GM12873 (cell line): ENCODE results near the gene OTOG.

Experiments
- CTCF ChIP-seq: IDR thresholded peaks from 2 replicates; pipeline ENCODE4 v1.5.1; 2012; ENCODE audit warnings: low read depth, mild to moderate bottlenecking, moderate library complexity, low read length, control low read depth; ENCODE audit not compliant: insufficient read depth; ENCODE audit errors: missing control alignments

OTOG gene

GRCh38 chr11:17556999-17557398 is 9.9 kb downstream of the OTOG start:
- no peak for TF ChIP-seq CTCF

- TF ChIP-seq CTCF = no peak
These were observed 11.1 kb downstream of the OTOG start for GRCh38 chr11:17558025-17558780.

GRCh38 chr11:17558916-17559315 is 11.9 kb downstream of the OTOG start:
- TF ChIP-seq CTCF = no peak

GRCh38 chr11:17559341-17560087 is 12.5 kb downstream of the OTOG start:
- TF ChIP-seq CTCF = no peak

GRCh38 chr11:17560281-17561110 is 13.4 kb downstream of the OTOG start:
- TF ChIP-seq CTCF = no peak

GRCh38 chr11:17561111-17561415 is 14.0 kb downstream of the OTOG start:
- no peak for TF ChIP-seq CTCF

GRCh38 chr11:17561526-17561925 is 14.5 kb downstream of the OTOG start:
- no peak for TF ChIP-seq CTCF
